ENCODE measurements around the gene FGF11.

Gene FGF11

GRCh38 chr17:7439462-7440112, at the start of gene FGF11:
Gene FGF11 (plus strand): TSS chr17:7439512. CDS start chr17:7439621, 109 bp downstream.
- DNase-seq: no peak

- no peak for DNase-seq
These were observed 49.1 kb upstream of the FGF11 start for GRCh38 chr17:7389924-7390910.

- DNase-seq: no peak
These were observed 48.0 kb upstream of the FGF11 start for GRCh38 chr17:7391307-7391706.

- DNase-seq: no peak
These were observed 46.4 kb upstream of the FGF11 start for GRCh38 chr17:7392696-7393612.

GRCh38 chr17:7393613-7394451, 45.5 kb upstream of the FGF11 start:
- DNase-seq: no peak

- DNase-seq: peak; percentile 56 to 71
These were observed 44.7 kb upstream of the FGF11 start, which contains the start of gene PLSCR3 for GRCh38 chr17:7394452-7395191. Gene PLSCR3 (minus strand): TSS chr17:7394525. CDS start chr17:7394110, 415 bp downstream.

- no peak for DNase-seq
These were observed 43.2 kb upstream of the FGF11 start for GRCh38 chr17:7396147-7396546.

- no peak for DNase-seq
These were observed 40.7 kb upstream of the FGF11 start for GRCh38 chr17:7398612-7399011.

- DNase-seq: no peak
These were observed 36.1 kb upstream of the FGF11 start for GRCh38 chr17:7403043-7403726.

- no peak for DNase-seq
These were observed 35.7 kb upstream of the FGF11 start for GRCh38 chr17:7403727-7403976.

- peak; percentile 95 to 96 for DNase-seq
These were observed 35.2 kb upstream of the FGF11 start, which contains the start of gene TMEM256 for GRCh38 chr17:7403977-7404736. Gene TMEM256 (minus strand): TSS chr17:7404097. CDS start chr17:7404084, 13 bp downstream.

GRCh38 chr17:7404737-7405349, 34.5 kb upstream of the FGF11 start:
- DNase-seq: no peak

GRCh38 chr17:7405350-7406234, 33.7 kb upstream of the FGF11 start:
- DNase-seq: no peak

- no peak for DNase-seq
These were observed 33.0 kb upstream of the FGF11 start for GRCh38 chr17:7406235-7406825.

GRCh38 chr17:7407082-7407481, 32.2 kb upstream of the FGF11 start:
- no peak for DNase-seq

GRCh38 chr17:7407485-7408251, 31.6 kb upstream of the FGF11 start, which contains the start of gene NLGN2:
Gene NLGN2 (plus strand): TSS chr17:7407845. CDS start chr17:7408256, 411 bp downstream.
- no peak for DNase-seq

GRCh38 chr17:7408252-7408727, 31.0 kb upstream of the FGF11 start:
- DNase-seq: no peak
